Stimulated activated CD8-positive, alpha-beta memory T cell treated with anti-CD3 and anti-CD28 coated beads, Interleukin-7, amount 100 ng/mL, for 24 hours (primary cell): ENCODE measurements around the gene WASF2.
"Not testable (repeated sequence)": the region's sequence is repeated elsewhere in the genome, so short reads cannot be mapped to it uniquely, and the experiment has no call there.

Experiments used
- DNase-seq: peaks from one replicate; pipeline ENCODE4 v3.0.0-alpha.2; 2020; ENCODE audit warnings: low read depth

The WASF2 gene

GRCh38 chr1:27418326-27419185 is 71.4 kb downstream of the WASF2 start:
- no peak for DNase-seq

- no peak for DNase-seq
These were observed 72.3 kb downstream of the WASF2 start for GRCh38 chr1:27417713-27418112.

- no peak for DNase-seq
These were observed 73.4 kb downstream of the WASF2 start for GRCh38 chr1:27416387-27417111.

GRCh38 chr1:27414091-27414490 is 75.9 kb downstream of the WASF2 start:
- no peak for DNase-seq

GRCh38 chr1:27413004-27413403 is 77.0 kb downstream of the WASF2 start:
- no peak for DNase-seq

GRCh38 chr1:27412502-27412901 is 77.5 kb downstream of the WASF2 start:
- no peak for DNase-seq

GRCh38 chr1:27410709-27411108 is 79.3 kb downstream of the WASF2 start:
- DNase-seq = no peak

- no peak for DNase-seq
These were observed 80.3 kb downstream of the WASF2 start for GRCh38 chr1:27409669-27410068.

GRCh38 chr1:27408151-27408550 is 81.8 kb downstream of the WASF2 start:
- no peak for DNase-seq

- not testable (repeated sequence) for DNase-seq
These were observed 83.2 kb downstream of the WASF2 start for GRCh38 chr1:27406791-27407190.

GRCh38 chr1:27406362-27406680 is 83.6 kb downstream of the WASF2 start:
- DNase-seq = no peak

GRCh38 chr1:27405598-27406361 is 84.2 kb downstream of the WASF2 start:
- DNase-seq = not testable (repeated sequence)

GRCh38 chr1:27405074-27405473 is 84.9 kb downstream of the WASF2 start:
- no peak for DNase-seq

- no peak for DNase-seq
These were observed 86.0 kb downstream of the WASF2 start for GRCh38 chr1:27403931-27404330.

GRCh38 chr1:27403065-27403726 is 86.8 kb downstream of the WASF2 start:
- DNase-seq = no peak

GRCh38 chr1:27402349-27402754 is 87.6 kb downstream of the WASF2 start:
- DNase-seq = no peak

GRCh38 chr1:27400963-27401341 is 89.0 kb downstream of the WASF2 start:
- DNase-seq = no peak

- no peak for DNase-seq
These were observed 89.6 kb downstream of the WASF2 start for GRCh38 chr1:27400082-27400962.

- no peak for DNase-seq
These were observed 90.5 kb downstream of the WASF2 start for GRCh38 chr1:27399251-27400025.

GRCh38 chr1:27398405-27399149 is 91.4 kb downstream of the WASF2 start:
- DNase-seq = no peak
